Mesendoderm (in vitro differentiated cells): ENCODE results near the gene POGLUT3.

Experiments
- DNase-seq: peaks from one replicate; pipeline ENCODE4 v3.0.0; 2013
- H2AK5ac ChIP-seq: 2 replicates; pipeline ENCODE4 v1.6.1; 2013; ENCODE audit warnings: low read length, inconsistent platforms
- H2BK120ac ChIP-seq: 2 replicates; pipeline ENCODE4 v1.6.1; 2013; ENCODE audit warnings: low read depth, mild to moderate bottlenecking, low read length, moderate library complexity, mixed read lengths
- H2BK15ac ChIP-seq: replicated peaks from 2 replicates; pipeline ENCODE4 v1.6.1; 2013; ENCODE audit warnings: low read depth, mild to moderate bottlenecking, moderate library complexity
- H2BK5ac ChIP-seq: 2 replicates; pipeline ENCODE4 v1.6.1; 2013; ENCODE audit warnings: low read length, inconsistent platforms
- H3K18ac ChIP-seq: 2 replicates; pipeline ENCODE4 v1.6.1; 2013; ENCODE audit warnings: mild to moderate bottlenecking, low read length, mixed read lengths
- H3K23ac ChIP-seq: one replicate; pipeline ENCODE4 v1.6.1; 2013; ENCODE audit warnings: low read length
- H3K27ac ChIP-seq: 2 replicates; pipeline ENCODE4 v1.5.1; 2013; ENCODE audit warnings: low read depth, mild to moderate bottlenecking, inconsistent platforms, low read length, moderate library complexity
- H3K27me3 ChIP-seq: 2 replicates; pipeline ENCODE4 v1.6.1; 2013; ENCODE audit warnings: low read length, control low read depth, mild to moderate bottlenecking, inconsistent platforms; ENCODE audit not compliant: insufficient read depth, poor library complexity
- H3K36me3 ChIP-seq: 2 replicates; pipeline ENCODE4 v1.6.1; 2013; ENCODE audit warnings: low read length, inconsistent platforms; ENCODE audit not compliant: control insufficient read depth, insufficient read depth
- H3K4ac ChIP-seq: one replicate; pipeline ENCODE4 v1.6.1; 2013; ENCODE audit warnings: low read depth, mild to moderate bottlenecking, low read length, moderate library complexity
- H3K4me1 ChIP-seq: 2 replicates; pipeline ENCODE4 v1.6.1; 2013; ENCODE audit warnings: low read depth, low read length, inconsistent platforms; ENCODE audit not compliant: control insufficient read depth
- H3K4me2 ChIP-seq: 2 replicates; pipeline ENCODE4 v1.6.1; 2013; ENCODE audit warnings: low read length
- H3K4me3 ChIP-seq: 2 replicates; pipeline ENCODE4 v1.5.1; 2013; ENCODE audit warnings: mild to moderate bottlenecking, low read length
- H3K56ac ChIP-seq: one replicate; pipeline ENCODE4 v1.6.1; 2013; ENCODE audit warnings: low read length
- H3K79me1 ChIP-seq: 2 replicates; pipeline ENCODE4 v1.6.1; 2013; ENCODE audit warnings: low read length, inconsistent platforms
- H3K79me2 ChIP-seq: 2 replicates; pipeline ENCODE4 v1.6.1; 2013; ENCODE audit warnings: mild to moderate bottlenecking, low read length; ENCODE audit not compliant: control insufficient read depth, insufficient read depth
- H3K9ac ChIP-seq: 2 replicates; pipeline ENCODE4 v1.6.1; 2013; ENCODE audit warnings: low read length, inconsistent platforms
- H4K5ac ChIP-seq: one replicate; pipeline ENCODE4 v1.6.1; 2013; ENCODE audit warnings: low read length
- H4K8ac ChIP-seq: one replicate; pipeline ENCODE4 v1.6.1; 2013; ENCODE audit warnings: low read depth, mild to moderate bottlenecking, control low read depth, low read length, moderate library complexity
- WGBS: extraction: QIAGEN DNeasy Blood & Tissue Kit; methylation state at CpG from one replicate; pipeline ENCODE4 v1.1.7; 2013; ENCODE audit warnings: low lambda C conversion rate, missing lambda C conversion rate; ENCODE audit not compliant: insufficient coverage; ENCODE audit errors: extremely low coverage; 5-methylcytosine and 5-hydroxymethylcytosine counted together

Gene POGLUT3

DNA sequence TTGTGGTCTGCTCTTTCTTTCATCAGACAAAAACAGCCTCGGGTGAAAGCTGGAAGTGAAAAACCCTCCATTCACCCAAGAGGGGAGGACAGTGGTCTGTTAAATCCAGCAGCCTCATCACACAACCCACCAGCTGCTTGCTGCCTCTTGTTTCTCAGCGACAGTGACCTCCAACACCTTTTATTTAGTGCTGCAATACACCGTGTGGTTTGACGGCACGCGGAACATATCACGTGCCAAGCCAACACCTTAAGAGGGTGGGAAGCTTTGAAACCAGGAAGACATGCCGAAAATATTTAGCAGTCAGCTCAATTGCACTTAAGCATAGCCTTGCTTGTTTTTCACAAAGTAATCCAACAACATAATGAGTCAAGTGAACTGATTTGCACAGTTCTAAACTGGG lies 39.8 kb upstream of the POGLUT3 start:
- no peak overlapping the region for H3K27ac ChIP-seq
- H3K36me3 ChIP-seq, result no peaks in the 10 kb centered on the region
- H3K18ac ChIP-seq, result no peak overlapping the region
- H3K56ac ChIP-seq, result no peak overlapping the region
- no peak overlapping the region for H3K23ac ChIP-seq
- H4K5ac ChIP-seq, result no peak overlapping the region
- no peak overlapping the region for H2BK5ac ChIP-seq
- no peak overlapping the region for H3K4me2 ChIP-seq
- H2BK120ac ChIP-seq, result no peak overlapping the region
- H2BK15ac ChIP-seq, result no peak overlapping the region
- H2AK5ac ChIP-seq, result no peak overlapping the region
- no CpG with 5 or more reads among the region's 8 CpGs for WGBS
- H3K4me1 ChIP-seq, result no peaks in the 10 kb centered on the region
- no peak overlapping the region for H3K4ac ChIP-seq
- H3K9ac ChIP-seq, result no peak overlapping the region
- H3K79me1 ChIP-seq, result no peaks in the 10 kb centered on the region
- H3K79me2 ChIP-seq, result no peaks in the 10 kb centered on the region
- no peaks in the 10 kb centered on the region for H3K27me3 ChIP-seq
- H3K4me3 ChIP-seq, result no peak overlapping the region
- no peak for DNase-seq
- H4K8ac ChIP-seq, result no peak overlapping the region

- Histone ChIP-seq H3K79me2 (no peaks in the 10 kb centered on the region), H2AK5ac (no peak overlapping the region), H3K27me3 (no peaks in the 10 kb centered on the region), H4K5ac (no peak overlapping the region), H3K4me1 (no peaks in the 10 kb centered on the region), H2BK15ac (no peak overlapping the region), H2BK5ac (no peak overlapping the region), H2BK120ac (no peak overlapping the region), H3K9ac (no peak overlapping the region), H3K23ac (no peak overlapping the region), H4K8ac (no peak overlapping the region), H3K18ac (no peak overlapping the region), H3K4me2 (no peak overlapping the region), H3K4ac (no peak overlapping the region), H3K36me3 (no peaks in the 10 kb centered on the region), H3K27ac (no peak overlapping the region), H3K56ac (no peak overlapping the region), H3K79me1 (no peaks in the 10 kb centered on the region), H3K4me3 (no peak overlapping the region)
- WGBS, result 100% methylated on average over 1 of the region's 5 CpGs
- DNase-seq, result no peak
Observed at GRCh38 chr11:108536783-108537182, 38.6 kb upstream of the POGLUT3 start.

DNA sequence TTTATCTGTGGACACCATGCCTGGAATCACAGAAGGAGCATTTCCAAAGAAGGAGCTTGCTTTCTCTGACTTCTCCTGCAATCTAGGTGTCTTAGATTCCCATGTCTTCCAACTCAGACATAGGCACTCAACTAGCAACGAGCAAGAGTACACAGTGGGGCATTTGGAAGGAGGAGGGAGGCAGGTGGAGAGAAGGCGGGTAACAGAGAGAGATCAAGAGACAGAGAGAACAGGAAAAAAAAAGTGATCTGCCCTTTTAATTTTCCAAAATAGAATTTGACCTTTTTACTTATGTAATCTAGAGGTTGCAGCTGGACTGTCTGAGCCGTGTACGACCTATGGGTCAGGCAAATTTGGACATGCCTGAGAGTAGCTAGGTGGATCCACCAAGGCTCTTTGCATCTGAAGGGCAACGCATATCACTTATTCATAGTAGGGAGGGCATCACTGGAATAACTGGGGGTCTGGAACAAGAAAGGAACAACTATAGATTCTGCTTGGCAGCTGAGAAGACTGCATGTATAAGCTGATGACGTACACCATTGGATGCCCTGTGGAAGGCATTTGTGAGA lies 37.3 kb upstream of the POGLUT3 start:
- Histone ChIP-seq H2BK5ac (no peak overlapping the region), H3K23ac (no peak overlapping the region), H3K36me3 (no peaks in the 10 kb centered on the region), H2BK15ac (no peak overlapping the region), H3K4me2 (no peak overlapping the region), H3K79me2 (no peaks in the 10 kb centered on the region), H4K5ac (no peak overlapping the region), H2AK5ac (no peak overlapping the region), H3K4me3 (no peak overlapping the region), H3K4ac (no peak overlapping the region), H3K27me3 (no peaks in the 10 kb centered on the region), H3K18ac (no peak overlapping the region), H3K4me1 (no peaks in the 10 kb centered on the region), H3K79me1 (no peaks in the 10 kb centered on the region), H3K9ac (no peak overlapping the region), H4K8ac (no peak overlapping the region), H2BK120ac (no peak overlapping the region), H3K27ac (no peak overlapping the region), H3K56ac (no peak overlapping the region)
- DNase-seq, result no peak
- WGBS, result no CpG with 5 or more reads among the region's 6 CpGs

DNA sequence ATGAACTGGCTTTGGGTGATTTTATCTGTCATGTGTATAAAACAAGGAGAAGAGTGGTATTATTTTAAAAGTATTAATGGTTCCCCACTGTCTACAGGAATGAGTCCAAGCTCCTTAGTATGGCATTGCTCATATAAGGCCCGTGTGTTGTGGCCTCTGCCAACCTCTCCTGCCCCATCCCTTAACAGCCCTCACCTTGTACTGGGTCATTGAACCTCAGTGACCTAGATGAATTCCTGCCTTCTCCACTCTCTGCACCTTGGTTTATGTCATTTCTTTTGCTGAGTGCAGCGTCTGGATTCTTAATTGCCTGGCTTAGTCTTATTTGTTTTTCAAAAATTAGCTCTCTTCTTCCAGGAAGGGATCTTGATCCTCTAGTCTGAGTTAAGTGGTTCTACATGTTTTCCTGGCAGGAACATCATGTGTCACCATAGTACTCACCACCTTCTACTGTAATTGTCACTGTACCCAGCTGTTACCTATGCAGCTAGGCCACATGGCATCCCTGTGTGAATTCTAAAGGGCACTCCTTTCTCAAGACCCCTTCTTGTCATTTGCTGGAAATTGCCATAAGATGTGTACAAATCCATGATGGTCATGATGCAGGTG lies 36.2 kb upstream of the POGLUT3 start:
- no peak overlapping the region for H3K9ac ChIP-seq
- no peak overlapping the region for H4K8ac ChIP-seq
- no peak overlapping the region for H3K4me2 ChIP-seq
- H3K4me1 ChIP-seq, result no peaks in the 10 kb centered on the region
- H3K23ac ChIP-seq, result no peak overlapping the region
- no peaks in the 10 kb centered on the region for H3K79me1 ChIP-seq
- H3K27me3 ChIP-seq, result no peaks in the 10 kb centered on the region
- no peak overlapping the region for H2BK120ac ChIP-seq
- H3K4ac ChIP-seq, result no peak overlapping the region
- no peak overlapping the region for H2AK5ac ChIP-seq
- no CpG with 5 or more reads among the region's 2 CpGs for WGBS
- no peaks in the 10 kb centered on the region for H3K79me2 ChIP-seq
- H3K4me3 ChIP-seq, result no peak overlapping the region
- no peak overlapping the region for H4K5ac ChIP-seq
- H3K27ac ChIP-seq, result no peak overlapping the region
- H3K18ac ChIP-seq, result no peak overlapping the region
- no peaks in the 10 kb centered on the region for H3K36me3 ChIP-seq
- no peak overlapping the region for H2BK5ac ChIP-seq
- no peak overlapping the region for H3K56ac ChIP-seq
- H2BK15ac ChIP-seq, result no peak overlapping the region
- DNase-seq, result no peak

DNA sequence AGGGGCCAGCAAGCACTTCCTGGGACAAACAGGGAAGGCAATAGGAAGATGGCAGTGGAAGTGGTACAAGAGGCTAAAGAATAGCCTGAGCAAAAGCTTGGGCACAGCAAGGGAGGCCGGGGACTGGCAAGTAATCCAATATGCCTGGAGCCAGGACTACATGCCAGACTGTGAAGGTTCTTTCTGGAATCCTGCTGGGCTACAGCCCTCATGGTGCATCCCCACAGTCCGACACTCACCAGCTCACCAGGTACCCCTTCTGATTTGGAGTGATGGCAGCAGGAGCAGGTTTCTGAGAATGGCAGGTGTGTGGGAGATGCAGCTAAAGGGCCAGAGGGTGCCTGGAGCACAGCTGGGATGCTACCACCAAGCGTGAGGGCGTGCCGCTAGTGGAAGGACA lies 32.2 kb upstream of the POGLUT3 start:
- WGBS, result no CpG with 5 or more reads among the region's 5 CpGs
- Histone ChIP-seq H3K56ac (no peak overlapping the region), H2AK5ac (no peak overlapping the region), H2BK15ac (no peak overlapping the region), H3K27ac (no peak overlapping the region), H3K79me2 (no peaks in the 10 kb centered on the region), H4K8ac (no peak overlapping the region), H2BK5ac (no peak overlapping the region), H3K27me3 (no peaks in the 10 kb centered on the region), H3K4me1 (no peaks in the 10 kb centered on the region), H3K36me3 (no peaks in the 10 kb centered on the region), H3K18ac (no peak overlapping the region), H2BK120ac (no peak overlapping the region), H3K4ac (no peak overlapping the region), H3K23ac (no peak overlapping the region), H3K4me2 (no peak overlapping the region), H3K4me3 (no peak overlapping the region), H4K5ac (no peak overlapping the region), H3K79me1 (no peaks in the 10 kb centered on the region), H3K9ac (no peak overlapping the region)
- DNase-seq, result no peak

DNA sequence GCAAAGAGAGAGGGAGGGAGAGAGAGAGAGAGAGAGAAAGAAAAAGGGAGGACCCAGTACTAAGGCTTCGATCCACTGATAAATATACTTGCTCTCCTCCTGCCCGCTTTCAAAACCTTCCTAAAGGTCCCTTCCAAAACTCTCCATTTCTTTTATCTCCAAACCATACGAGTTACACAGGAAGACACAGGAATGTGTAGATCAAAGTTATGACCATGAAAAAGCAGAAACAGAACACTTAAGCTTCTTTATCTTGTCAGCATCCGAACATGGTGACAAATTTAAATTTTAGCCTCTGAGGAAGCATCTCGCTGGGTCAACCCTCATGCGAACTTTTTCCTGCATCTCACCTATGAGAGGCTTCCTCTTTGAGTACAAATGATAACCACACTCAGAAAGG lies 29.2 kb upstream of the POGLUT3 start:
- Histone ChIP-seq H3K27me3 (no peaks in the 10 kb centered on the region), H3K4me1 (no peaks in the 10 kb centered on the region), H3K9ac (no peak overlapping the region), H3K79me1 (no peaks in the 10 kb centered on the region), H3K4ac (no peak overlapping the region), H3K27ac (no peak overlapping the region), H2BK120ac (no peak overlapping the region), H3K36me3 (no peaks in the 10 kb centered on the region), H2AK5ac (no peak overlapping the region), H2BK15ac (no peak overlapping the region), H3K4me3 (no peak overlapping the region), H3K23ac (no peak overlapping the region), H3K18ac (no peak overlapping the region), H2BK5ac (no peak overlapping the region), H3K4me2 (no peak overlapping the region), H4K8ac (no peak overlapping the region), H3K79me2 (no peaks in the 10 kb centered on the region), H3K56ac (no peak overlapping the region), H4K5ac (no peak overlapping the region)
- WGBS, result no CpG with 5 or more reads among the region's 6 CpGs
- no peak for DNase-seq
